H1 (cell line): ENCODE results near the gene FOXM1. TPM values are rescaled to one million over a fixed set of nuclear protein-coding genes. Genes with fewer than 3 reads are reported as not detected.

ENCODE experiments used
- CTCF ChIA-PET: fragments of 300-600 bp; sonication (Branson Sonifier 250); formaldehyde crosslinking; loops from one replicate; lab custom pipeline; 2021; ENCODE audit not compliant: partially characterized antibody; lab: Charles Lee
- POLR2A ChIA-PET: fragments of 300-600 bp; sonication (Branson Sonifier 250); formaldehyde crosslinking; loops from one replicate; lab custom pipeline; 2021; ENCODE audit warnings: inconsistent platforms; ENCODE audit not compliant: partially characterized antibody; lab: Charles Lee
- DNase-seq, 2 experiments: peaks; one replicate each; pipeline versions ENCODE4 v3.0.0 to v3.0.0-alpha.2; 2010 to 2022; ENCODE audit warnings: low spot score in 2 of 2, low read depth in 1 of 2, mixed read lengths in 1 of 2
- FAIRE-seq: peaks from 2 replicates; lab custom pipeline; 2011; peaks lifted over from hg19 to GRCh38; lab: Jason Lieb, UNC
- H2AFZ ChIP-seq: 2 replicates; pipeline ENCODE4 v1.8.1; 2012; ENCODE audit warnings: low read length, inconsistent platforms
- H2AK5ac ChIP-seq: 2 replicates; pipeline ENCODE4 v1.6.1; 2013; ENCODE audit warnings: low read depth, low read length
- H2BK120ac ChIP-seq: replicated peaks from 2 replicates; pipeline ENCODE3; 2013; ENCODE audit warnings: low read depth, low read length, inconsistent platforms
- H2BK12ac ChIP-seq: 2 replicates; pipeline ENCODE4 v1.6.1; 2013; ENCODE audit warnings: low read depth, low read length
- H2BK15ac ChIP-seq: 2 replicates; pipeline ENCODE4 v1.6.1; 2013; ENCODE audit warnings: low read length
- H2BK20ac ChIP-seq: 2 replicates; pipeline ENCODE4 v1.6.1; 2013; ENCODE audit warnings: low read length
- H2BK5ac ChIP-seq: 2 replicates; pipeline ENCODE4 v1.6.1; 2013; ENCODE audit warnings: low read depth, low read length
- H3K14ac ChIP-seq: 2 replicates; pipeline ENCODE4 v1.6.1; 2013; ENCODE audit warnings: inconsistent platforms; ENCODE audit not compliant: insufficient read length
- H3K18ac ChIP-seq: 2 replicates; pipeline ENCODE4 v1.6.1; 2013; ENCODE audit warnings: low read length; ENCODE audit errors: extremely low read depth
- H3K23ac ChIP-seq: 2 replicates; pipeline ENCODE4 v1.6.1; 2013; ENCODE audit warnings: inconsistent platforms; ENCODE audit not compliant: insufficient read length
- H3K23me2 ChIP-seq: 2 replicates; pipeline ENCODE4 v1.6.1; 2013; ENCODE audit warnings: low read depth, low read length
- H3K27ac ChIP-seq: 2 replicates; pipeline ENCODE4 v1.6.1; 2011; ENCODE audit warnings: low read depth, low read length, inconsistent platforms
- H3K27me3 ChIP-seq, 4 experiments: replicated peaks in 1 of 4; 1 replicate in 1 of 4; 2 replicates in 3 of 4; pipeline versions ENCODE4 v1.6.1 to v1.8.1; 2011 to 2013; ENCODE audit warnings: low read length in 3 of 4, mild to moderate bottlenecking in 3 of 4, inconsistent platforms in 2 of 4, mixed read lengths in 2 of 4, moderate library complexity in 1 of 4; ENCODE audit not compliant: control insufficient read depth in 3 of 4, insufficient read depth in 3 of 4; ENCODE audit errors: extremely low read depth in 1 of 4
- H3K36me3 ChIP-seq, 4 experiments: 2 replicates each; pipeline versions ENCODE4 v1.6.1 to v1.8.1; 2011 to 2013; ENCODE audit warnings: mild to moderate bottlenecking in 4 of 4, low read length in 3 of 4, moderate library complexity in 2 of 4, control low read depth in 1 of 4, inconsistent platforms in 1 of 4; ENCODE audit not compliant: insufficient read depth in 4 of 4, control insufficient read depth in 2 of 4
- H3K4ac ChIP-seq: replicated peaks from 2 replicates; pipeline ENCODE3; 2013; ENCODE audit warnings: low read length, low read depth, mixed read lengths, inconsistent platforms; ENCODE audit not compliant: insufficient read length
- H3K4me1 ChIP-seq, 4 experiments: replicated peaks in 1 of 4; 1 replicate in 1 of 4; 2 replicates in 3 of 4; pipeline versions ENCODE4 v1.6.1 to v1.8.1; 2011 to 2013; ENCODE audit warnings: low read length in 3 of 4, inconsistent platforms in 2 of 4, mixed read lengths in 1 of 4; ENCODE audit not compliant: insufficient read depth in 4 of 4, control insufficient read depth in 3 of 4
- H3K4me2 ChIP-seq, 2 experiments: 2 replicates each; pipeline versions ENCODE4 v1.6.1 to v1.8.1; 2011 to 2013; ENCODE audit warnings: low read depth in 2 of 2, low read length in 2 of 2, control low read depth in 1 of 2, inconsistent platforms in 1 of 2, mild to moderate bottlenecking in 1 of 2; ENCODE audit not compliant: insufficient read depth in 1 of 2
- H3K4me3 ChIP-seq, 4 experiments: fragments of 200-600, 300-600 bp in 1 of 4; sonication (generic), shearing (Covaris generic), sonication (Bioruptor Twin) in 1 of 4; 2 replicates each; pipeline versions ENCODE4 v1.5.1 to v1.8.1; 2011 to 2016; ENCODE audit warnings: low read length in 4 of 4, low read depth in 3 of 4, control low read depth in 2 of 4, inconsistent platforms in 2 of 4, mild to moderate bottlenecking in 2 of 4, mixed read lengths in 1 of 4, moderate library complexity in 1 of 4; ENCODE audit not compliant: insufficient read depth in 2 of 4; ENCODE audit errors: extremely low read depth in 1 of 4
- H3K56ac ChIP-seq: replicated peaks from 2 replicates; pipeline ENCODE3; 2013; ENCODE audit warnings: low read depth, mild to moderate bottlenecking, mixed read lengths, low read length, inconsistent platforms; ENCODE audit not compliant: insufficient read length
- H3K79me1 ChIP-seq: 2 replicates; pipeline ENCODE4 v1.6.1; 2013; ENCODE audit warnings: low read depth, low read length, control low read depth
- H3K79me2 ChIP-seq, 2 experiments: 2 replicates each; pipeline versions ENCODE4 v1.6.1 to v1.8.1; 2012 to 2013; ENCODE audit warnings: low read length in 2 of 2, mild to moderate bottlenecking in 2 of 2, inconsistent platforms in 1 of 2; ENCODE audit not compliant: insufficient read depth in 2 of 2, control insufficient read depth in 1 of 2
- H3K9ac ChIP-seq, 4 experiments: replicated peaks in 1 of 4; 1 replicate in 1 of 4; 2 replicates in 3 of 4; pipeline versions ENCODE4 v1.6.1 to v1.8.1; 2011 to 2013; ENCODE audit warnings: low read depth in 3 of 4, low read length in 3 of 4, control low read depth in 2 of 4, mild to moderate bottlenecking in 2 of 4, moderate library complexity in 2 of 4, inconsistent platforms in 1 of 4; ENCODE audit errors: extremely low read depth in 1 of 4
- H3K9me3 ChIP-seq, 2 experiments: 2 replicates each; pipeline versions ENCODE4 v1.6.1 to v1.8.1; 2012 to 2013; ENCODE audit warnings: mild to moderate bottlenecking in 2 of 2, moderate library complexity in 2 of 2, control low read depth in 1 of 2, inconsistent platforms in 1 of 2, low read depth in 1 of 2, low read length in 1 of 2, mixed read lengths in 1 of 2; ENCODE audit not compliant: insufficient read depth in 2 of 2
- H4K20me1 ChIP-seq, 2 experiments: replicated peaks in 1 of 2; 2 replicates each; pipeline versions ENCODE3 to v1.8.1; 2011 to 2013; ENCODE audit warnings: inconsistent platforms in 2 of 2, low read length in 2 of 2, mild to moderate bottlenecking in 1 of 2; ENCODE audit not compliant: insufficient read depth in 2 of 2, control insufficient read depth in 1 of 2
- H4K5ac ChIP-seq: 2 replicates; pipeline ENCODE4 v1.6.1; 2013; ENCODE audit warnings: low read length, low read depth, mixed read lengths, inconsistent platforms; ENCODE audit not compliant: insufficient read length
- H4K8ac ChIP-seq: 2 replicates; pipeline ENCODE4 v1.8.0; 2013; ENCODE audit warnings: mild to moderate bottlenecking, moderate library complexity, low read length, inconsistent platforms; ENCODE audit not compliant: insufficient read depth; ENCODE audit errors: extremely low read depth
- H4K91ac ChIP-seq: replicated peaks from 2 replicates; pipeline ENCODE3; 2013; ENCODE audit warnings: low read length, mixed read lengths, inconsistent platforms; ENCODE audit not compliant: insufficient read length
- SP4 ChIP-seq: IDR thresholded peaks from 2 replicates; pipeline ENCODE4 v1.6.1; 2012; ENCODE audit warnings: low read length, inconsistent platforms
- WGBS, 2 experiments: shearing (Covaris generic) in 1 of 2; methylation state at CpG; one replicate each; pipeline versions ENCODE4 v1.1.6 to v1.1.7; 2013 to 2015; ENCODE audit warnings: low lambda C conversion rate in 2 of 2, mixed read lengths in 2 of 2, inconsistent platforms in 1 of 2, low coverage in 1 of 2, missing lambda C conversion rate in 1 of 2; ENCODE audit not compliant: insufficient replicate concordance in 2 of 2, insufficient coverage in 1 of 2, insufficient read length in 1 of 2; ENCODE audit errors: extremely low coverage in 1 of 2, missing lambda C conversion rate in 1 of 2; 5-methylcytosine and 5-hydroxymethylcytosine counted together
- polyA plus RNA-seq, 7 experiments: library from polyadenylated mRNA; depleted of rRNA in 3 of 7; stranded (reverse) in 5 of 7; unstranded in 2 of 7; fragments of >200 nt in 5 of 7; fragments of 200-250 nt in 2 of 7; gene quantifications; 1 replicate in 5 of 7; 2 replicates in 1 of 7; 4 replicates in 1 of 7; pipeline versions ENCODE4 v1.2.1 to v1.2.3, GENCODE V29; 2011 to 2013; ENCODE audit warnings: missing spikeins in 2 of 7, mixed read lengths in 2 of 7
- total RNA-seq: library from RNA; stranded (reverse); fragmentation: NEBNext Ultra II Directional; extraction: Animal tissue kit (Norgen Biotek cat#: 25700); gene quantifications from 2 replicates; pipeline ENCODE4 v1.2.1, GENCODE V29; 2021

The FOXM1 gene
- total and polyA plus RNA-seq, 2 of the 8 experiments (the other 6 are each of a cell fraction or from before 2014, with no cell fraction given) = 58.1 to 121 TPM

- WGBS, 2 experiments = 83% methylated on average over 6 of the region's 6 CpGs; no CpG with 5 or more reads in 1 of the 2 experiments
- Histone ChIP-seq H3K4me2 (peak overlapping the region; percentile 39 to 43; a peak in 2 of 4 replicates), H3K9me3 (no peaks in the 10 kb centered on the region), H3K79me1 (no peaks in the 10 kb centered on the region; the same call in 1 of the 2 replicates), H2AK5ac (no peak overlapping the region), H2BK15ac (no peak overlapping the region), H4K8ac (no peak overlapping the region), H3K14ac (no peak overlapping the region), H3K36me3 (peaks cover 12 to 45% (median 22%) of the 10 kb centered on the region in 4 experiments; a peak in 6 of 8 replicates), H3K56ac (no peak overlapping the region), H2BK20ac (no peak overlapping the region), H4K5ac (no peak overlapping the region), H3K23ac (no peak overlapping the region), H4K20me1 (peaks cover 2 to 9% of the 10 kb centered on the region in 2 experiments), H3K27ac (no peak overlapping the region), H2BK12ac (no peak overlapping the region), H3K4me3 (no peak overlapping the region; a peak in 1 of 8 replicates), H3K79me2 (no peaks in the 10 kb centered on the region), H2BK120ac (no peak overlapping the region), H3K4me1 (peaks cover 3 to 24% (median 10%) of the 10 kb centered on the region in 4 experiments), H3K27me3 (no peaks in the 10 kb centered on the region), H3K4ac (no peak overlapping the region), H3K9ac (no peak overlapping the region), H3K23me2 (no peaks in the 10 kb centered on the region), H4K91ac (no peak overlapping the region), H2BK5ac (peak overlapping the region; percentile 24; the same call in 1 of the 2 replicates), H2AFZ (no peak overlapping the region), H3K18ac (0 out of 2 replicates have a peak overlapping the region, but pooled peaks have one; percentile 5)
- ChIA-PET POLR2A (interaction anchor here (1.1 to 8.7 kb wide), 7 partner anchors 9 to 120 kb away, joined by 3 to 58 read pairs (median 5); partner anchors contain the start of genes ITFG2, NRIP2 and TEX52), CTCF (interaction anchor here (0.6 to 3.8 kb wide), 7 partner anchors 9 to 1823 kb away, joined by 3 to 19 read pairs (median 3); partner anchors contain the start of gene ITFG2)
- FAIRE-seq (no peak), DNase-seq (no peak)
- TF ChIP-seq SP4 = no peak
These were observed 52.4 kb downstream of the FOXM1 start for GRCh38 chr12:2824541-2824940.
